Vagina (tissue), 2 donors: ENCODE measurements around the gene PDK1. TPM values are rescaled to one million over a fixed set of nuclear protein-coding genes. Genes with fewer than 3 reads are reported as not detected.

Experiments used
- DNase-seq, 2 donors: peaks; one replicate each; pipeline ENCODE4 v3.0.0-alpha.2; 2017; ENCODE audit errors: extremely low spot score in 2 of 2
- H3K27ac ChIP-seq: fragments of 200-600 bp; sonication (generic); one replicate; pipeline ENCODE4 v1.5.1; 2019
- H3K27me3 ChIP-seq: fragments of 200-600 bp; sonication (generic); one replicate; pipeline ENCODE4 v1.5.1; 2019
- H3K36me3 ChIP-seq, 2 donors: fragments of 200-600 bp; sonication (generic); one replicate each; pipeline ENCODE4 v1.5.1; 2017 to 2019
- H3K4me1 ChIP-seq: fragments of 200-600 bp; sonication (generic); one replicate; pipeline ENCODE4 v1.5.1; 2019
- H3K4me3 ChIP-seq, 2 donors: fragments of 200-600 bp; sonication (generic); 1 replicate in 1 of 2; 2 replicates in 1 of 2; pipeline ENCODE4 v1.5.1; 2016 to 2019
- H3K9me3 ChIP-seq: fragments of 200-600 bp; sonication (generic); one replicate; pipeline ENCODE4 v1.5.1; 2019
- CTCF ChIP-seq, 3 experiments: fragments of 450-650 bp in 2 of 3; fragments of 200-600 bp in 1 of 3; sonication (generic) in 1 of 3; IDR thresholded peaks; one replicate each; pipeline ENCODE4 v1.5.1; 2017 to 2019; ENCODE audit warnings: antibody characterized with exemption in 3 of 3, mild to moderate bottlenecking in 2 of 3, moderate library complexity in 2 of 3
- POLR2A ChIP-seq, 2 donors: fragments of 450-650 bp; IDR thresholded peaks; one replicate each; pipeline ENCODE4 v1.6.1; 2017; ENCODE audit warnings: antibody characterized with exemption in 2 of 2, mild to moderate bottlenecking in 2 of 2, moderate library complexity in 2 of 2
- POLR2AphosphoS5 ChIP-seq, 2 donors: sonication (generic); formaldehyde crosslinking; IDR thresholded peaks; one replicate each; pipeline ENCODE4 v1.9.0; 2017; ENCODE audit warnings: antibody characterized with exemption in 2 of 2, mild to moderate bottlenecking in 2 of 2, low read depth in 1 of 2; ENCODE audit not compliant: insufficient read depth in 1 of 2
- intact Hi-C: fragments of 100-400 bp; cut with DNase I; formaldehyde crosslinking; loops from one replicate; pipeline ENCODE4 v1.15.1; 2023
- total RNA-seq: library from RNA; depleted of rRNA; stranded (reverse); fragments of >200 nt; gene quantifications from one replicate; pipeline ENCODE4 v1.2.3, GENCODE V29; 2016

PDK1 gene
- total RNA-seq, 1 donor from 2014 or later = 17.7 TPM

DNA sequence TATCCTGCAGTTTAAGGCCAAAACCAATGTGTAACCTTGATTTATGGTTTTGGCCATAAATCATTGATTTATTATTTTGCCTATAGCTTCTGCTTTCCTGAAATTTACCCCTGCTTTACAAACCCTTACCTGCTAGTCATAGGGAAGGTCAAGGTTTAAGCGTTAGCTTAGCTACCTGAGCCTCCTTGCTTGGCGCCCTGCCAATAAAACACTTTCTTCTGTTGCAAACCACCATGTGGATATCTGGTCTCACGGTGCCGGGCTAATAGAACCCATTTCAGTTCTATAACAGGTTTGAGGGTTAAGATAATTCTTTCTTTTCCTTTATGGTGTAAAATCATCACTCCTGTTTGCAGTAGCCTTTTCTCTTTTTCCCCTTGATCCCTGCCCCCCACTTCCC lies 72.2 kb downstream of the PDK1 start:
- Histone ChIP-seq H3K27ac (no peak overlapping the region), H3K36me3 (no peaks in the 10 kb centered on the region), H3K27me3 (no peaks in the 10 kb centered on the region), H3K4me1 (no peaks in the 10 kb centered on the region), H3K9me3 (no peaks in the 10 kb centered on the region), H3K4me3 (no peak overlapping the region)
- intact Hi-C loops = no loop called here
- TF ChIP-seq POLR2AphosphoS5 (IDR thresholded peaks at IDR 0.05; ENCODE audit: insufficient read depth in 1 of 2, low read depth in 1 of 2) = no peak
- TF ChIP-seq CTCF (IDR thresholded peaks at IDR 0.05) = no peak
- TF ChIP-seq POLR2A (IDR thresholded peaks at IDR 0.05) = no peak
- no peak for DNase-seq

DNA sequence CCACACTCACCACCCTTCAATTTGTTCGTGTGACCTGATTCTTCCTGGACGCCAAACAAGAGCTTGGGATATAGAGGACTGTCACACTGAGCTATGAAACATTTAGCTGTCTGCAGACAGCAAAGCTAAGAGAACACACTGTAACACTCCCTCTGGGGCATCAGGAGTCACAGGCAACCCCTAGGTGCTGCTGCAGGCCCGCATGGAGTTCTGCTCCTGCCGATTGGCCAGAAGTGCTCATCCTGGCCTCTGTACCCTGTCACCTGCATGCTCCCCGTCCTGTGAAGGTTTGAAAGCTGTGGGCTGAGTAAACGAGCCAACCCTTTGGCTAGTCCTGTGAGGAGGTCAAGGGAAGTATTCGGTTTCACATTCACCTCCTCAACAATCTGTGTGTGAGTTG lies 73.7 kb downstream of the PDK1 start:
- Histone ChIP-seq H3K4me3 (no peak overlapping the region), H3K36me3 (no peaks in the 10 kb centered on the region), H3K27me3 (no peaks in the 10 kb centered on the region), H3K9me3 (no peaks in the 10 kb centered on the region), H3K4me1 (no peaks in the 10 kb centered on the region), H3K27ac (no peak overlapping the region)
- no peak for TF ChIP-seq POLR2A (IDR thresholded peaks at IDR 0.05)
- no peak for TF ChIP-seq CTCF (IDR thresholded peaks at IDR 0.05)
- TF ChIP-seq POLR2AphosphoS5 (IDR thresholded peaks at IDR 0.05; ENCODE audit: insufficient read depth in 1 of 2, low read depth in 1 of 2) = no peak
- intact Hi-C loops = no loop called here
- no peak for DNase-seq

DNA sequence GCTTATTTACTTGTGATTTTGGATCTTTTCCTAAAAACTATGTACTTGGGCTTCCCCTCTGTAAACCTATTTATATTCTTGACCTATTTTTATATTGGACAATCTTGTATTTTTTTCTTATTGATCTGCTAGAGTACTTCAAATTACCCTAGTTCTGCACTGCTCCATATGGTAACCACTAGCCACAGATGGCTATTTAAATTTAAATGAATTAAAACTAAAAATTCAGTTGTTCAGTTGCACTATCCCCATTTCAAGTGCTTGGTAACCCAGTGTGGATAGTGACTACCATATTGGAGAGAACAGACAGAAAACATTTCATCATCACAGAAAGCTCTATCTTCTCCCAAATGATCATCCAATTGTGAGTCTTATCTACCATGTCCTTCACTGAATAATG lies 74.3 kb downstream of the PDK1 start:
- no peak for DNase-seq
- Histone ChIP-seq H3K36me3 (no peaks in the 10 kb centered on the region), H3K4me1 (no peaks in the 10 kb centered on the region), H3K27ac (no peak overlapping the region), H3K27me3 (no peaks in the 10 kb centered on the region), H3K4me3 (no peak overlapping the region), H3K9me3 (no peaks in the 10 kb centered on the region)
- intact Hi-C loops = no loop called here
- no peak for TF ChIP-seq POLR2A (IDR thresholded peaks at IDR 0.05)
- no peak for TF ChIP-seq POLR2AphosphoS5 (IDR thresholded peaks at IDR 0.05; ENCODE audit: insufficient read depth in 1 of 2, low read depth in 1 of 2)
- TF ChIP-seq CTCF (IDR thresholded peaks at IDR 0.05) = no peak

DNA sequence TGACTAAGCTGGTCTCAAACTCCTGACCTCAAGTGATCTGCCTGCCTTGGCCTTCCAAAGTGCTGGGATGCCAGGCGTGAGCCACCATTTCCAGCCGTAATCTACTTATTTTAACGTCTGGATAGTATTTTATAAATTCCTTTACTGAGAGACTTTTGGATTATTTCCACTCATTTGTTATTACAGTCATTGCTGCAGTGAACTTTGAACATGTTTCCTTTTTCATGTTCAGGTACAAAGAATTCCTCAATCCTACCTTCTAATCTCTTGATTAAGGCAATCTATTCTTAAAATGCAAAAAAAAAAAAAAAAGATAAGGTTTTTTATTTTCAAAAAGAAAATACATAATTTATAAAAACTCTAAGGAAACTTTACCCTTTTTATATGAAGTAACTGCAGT lies 78.6 kb downstream of the PDK1 start:
- no peak for DNase-seq
- TF ChIP-seq CTCF (IDR thresholded peaks at IDR 0.05) (no peak), POLR2A (IDR thresholded peaks at IDR 0.05) (no peak), POLR2AphosphoS5 (IDR thresholded peaks at IDR 0.05; ENCODE audit: insufficient read depth in 1 of 2, low read depth in 1 of 2) (no peak)
- intact Hi-C loops = no loop called here
- Histone ChIP-seq H3K4me1 (no peaks in the 10 kb centered on the region), H3K27me3 (no peaks in the 10 kb centered on the region), H3K36me3 (no peaks in the 10 kb centered on the region), H3K27ac (no peak overlapping the region), H3K9me3 (no peaks in the 10 kb centered on the region), H3K4me3 (no peak overlapping the region)

- Histone ChIP-seq H3K36me3 (no peaks in the 10 kb centered on the region), H3K27ac (no peak overlapping the region), H3K9me3 (no peaks in the 10 kb centered on the region), H3K4me1 (no peaks in the 10 kb centered on the region), H3K4me3 (no peak overlapping the region), H3K27me3 (no peaks in the 10 kb centered on the region)
- intact Hi-C loops = no loop called here
- TF ChIP-seq POLR2A (IDR thresholded peaks at IDR 0.05) = no peak
- TF ChIP-seq CTCF (IDR thresholded peaks at IDR 0.05) = no peak
- no peak for TF ChIP-seq POLR2AphosphoS5 (IDR thresholded peaks at IDR 0.05; ENCODE audit: insufficient read depth in 1 of 2, low read depth in 1 of 2)
- no peak for DNase-seq
These were observed 79.7 kb downstream of the PDK1 start for GRCh38 chr2:172635548-172635947.
